HG03095 (cell line): ENCODE data around the gene ABCD1.

Experiments used
- ATAC-seq: cut with Tn5 transposase; IDR thresholded peaks from one replicate; pipeline ENCODE4 v1.9.1; 2021; ENCODE audit warnings: moderate library complexity; ENCODE audit not compliant: unreplicated experiment

ABCD1 gene

GRCh38 chrX:153783378-153784013, 58.8 kb downstream of the ABCD1 start:
- ATAC-seq: no peak

- ATAC-seq: no peak
These were observed 59.8 kb downstream of the ABCD1 start for GRCh38 chrX:153784325-153784967.

GRCh38 chrX:153786669-153787068, 62.0 kb downstream of the ABCD1 start:
- no peak for ATAC-seq

- no peak for ATAC-seq
These were observed 65.0 kb downstream of the ABCD1 start for GRCh38 chrX:153789654-153790053.

- ATAC-seq: no peak
These were observed 66.6 kb downstream of the ABCD1 start for GRCh38 chrX:153791104-153791852.

GRCh38 chrX:153792368-153792767, 67.7 kb downstream of the ABCD1 start:
- ATAC-seq: no peak

GRCh38 chrX:153793291-153793690, 68.6 kb downstream of the ABCD1 start:
- no peak for ATAC-seq
